Left ventricle myocardium superior (tissue), 1 donor: ENCODE data around the gene SLC2A14. TPM values are rescaled to one million over a fixed set of nuclear protein-coding genes. Genes with fewer than 3 reads are reported as not detected.
"Not testable (repeated sequence)": the region's sequence is repeated elsewhere in the genome, so short reads cannot be mapped to it uniquely, and the experiment has no call there.

ENCODE experiments used
- ATAC-seq: fragments of 200-7000 bp; cut with Tn5 transposase; one replicate; pipeline ENCODE4 v1.9.1; 2020; ENCODE audit warnings: mild to moderate bottlenecking, moderate library complexity
- DNase-seq: peaks from one replicate; pipeline ENCODE4 v3.0.0-alpha.2; 2020
- intact Hi-C: fragments of 100-400 bp; cut with micrococcal nuclease; formaldehyde crosslinking; loops from one replicate; pipeline ENCODE4 v1.11.0; 2022
- total RNA-seq: library from RNA; stranded (reverse); fragmentation: NEBNext Ultra II Directional; extraction: Animal tissue kit (Norgen Biotek cat#: 25700); gene quantifications from one replicate; pipeline ENCODE4 v1.2.1, GENCODE V29; 2021
- donor health status: DM: no; HTN: yes; CAD: no; lungs with severe emphysema.

The SLC2A14 gene
- total RNA-seq, 1 donor from 2014 or later = not detected

- ATAC-seq, intact Hi-C loops, DNase-seq: not testable (repeated sequence)
These were observed 32.9 kb downstream of the SLC2A14 start for GRCh38 chr12:7839848-7840247.

- DNase-seq = peak; percentile 51
- intact Hi-C loops, ATAC-seq: not testable (repeated sequence)
These were observed 33.5 kb downstream of the SLC2A14 start for GRCh38 chr12:7839226-7839625.

- ATAC-seq = no peak
- intact Hi-C loops = no loop called here
- DNase-seq = no peak
These were observed 35.3 kb downstream of the SLC2A14 start for GRCh38 chr12:7837366-7837765.

GRCh38 chr12:7835766-7836165, 36.9 kb downstream of the SLC2A14 start:
- no peak for ATAC-seq
- DNase-seq = no peak
- intact Hi-C loops = no loop called here

- no peak for DNase-seq
- ATAC-seq = no peak
- intact Hi-C loops = no loop called here
These were observed 37.6 kb downstream of the SLC2A14 start for GRCh38 chr12:7835116-7835515.

GRCh38 chr12:7834701-7835100, 38.0 kb downstream of the SLC2A14 start:
- intact Hi-C loops = no loop called here
- no peak for ATAC-seq
- no peak for DNase-seq

GRCh38 chr12:7833831-7834230, 38.9 kb downstream of the SLC2A14 start:
- ATAC-seq (no peak), DNase-seq (no peak)
- intact Hi-C loops = no loop called here

- intact Hi-C loops, ATAC-seq, DNase-seq: not testable (repeated sequence)
These were observed 39.5 kb downstream of the SLC2A14 start for GRCh38 chr12:7833201-7833600.

GRCh38 chr12:7832059-7832696, 40.5 kb downstream of the SLC2A14 start:
- ATAC-seq = no peak
- no peak for DNase-seq
- intact Hi-C loops = no loop called here

GRCh38 chr12:7829737-7830136, 43.0 kb downstream of the SLC2A14 start:
- DNase-seq, intact Hi-C loops, ATAC-seq: not testable (repeated sequence)

- ATAC-seq, intact Hi-C loops, DNase-seq: not testable (repeated sequence)
These were observed 47.0 kb downstream of the SLC2A14 start for GRCh38 chr12:7825754-7826153.

- intact Hi-C loops = loop anchor here (5.0 kb wide), 1 partner anchor 130 kb away; no protein-coding TSS in a partner anchor
- ATAC-seq (peak; percentile 56), DNase-seq (peak; percentile 42)
These were observed 65.7 kb downstream of the SLC2A14 start for GRCh38 chr12:7806863-7807487.

GRCh38 chr12:7806319-7806718, 66.4 kb downstream of the SLC2A14 start:
- not testable (repeated sequence) for ATAC-seq, DNase-seq
- intact Hi-C loops = loop anchor here (5.0 kb wide), 1 partner anchor 129 kb away; no protein-coding TSS in a partner anchor

- intact Hi-C loops = no loop called here
- DNase-seq (no peak), ATAC-seq (no peak)
These were observed 71.3 kb downstream of the SLC2A14 start for GRCh38 chr12:7801460-7801859.

- ATAC-seq, intact Hi-C loops, DNase-seq: not testable (repeated sequence)
These were observed 73.9 kb downstream of the SLC2A14 start for GRCh38 chr12:7798750-7799308.

- DNase-seq = no peak
- intact Hi-C loops = no loop called here
- no peak for ATAC-seq
These were observed 74.9 kb downstream of the SLC2A14 start for GRCh38 chr12:7797698-7798398.

- ATAC-seq, DNase-seq, intact Hi-C loops: not testable (repeated sequence)
These were observed 75.4 kb downstream of the SLC2A14 start for GRCh38 chr12:7797269-7797668.

- intact Hi-C loops = no loop called here
- DNase-seq = no peak
These were observed 79.5 kb downstream of the SLC2A14 start for GRCh38 chr12:7793211-7793610.

GRCh38 chr12:7788884-7789528, 83.7 kb downstream of the SLC2A14 start, which contains the start of gene NANOG:
Gene NANOG (plus strand): TSS chr12:7789402. CDS start chr12:7789615, 213 bp downstream.
- DNase-seq, ATAC-seq, intact Hi-C loops: not testable (repeated sequence)

More at GRCh38 chr12:7793211-7793610, 79.5 kb downstream of the SLC2A14 start:
- no peak for ATAC-seq
